ENCODE data around the gene BNIP5.
"Not testable (repeated sequence)": the region's sequence is repeated elsewhere in the genome, so short reads cannot be mapped to it uniquely, and the experiment has no call there.

BNIP5 gene

DNA sequence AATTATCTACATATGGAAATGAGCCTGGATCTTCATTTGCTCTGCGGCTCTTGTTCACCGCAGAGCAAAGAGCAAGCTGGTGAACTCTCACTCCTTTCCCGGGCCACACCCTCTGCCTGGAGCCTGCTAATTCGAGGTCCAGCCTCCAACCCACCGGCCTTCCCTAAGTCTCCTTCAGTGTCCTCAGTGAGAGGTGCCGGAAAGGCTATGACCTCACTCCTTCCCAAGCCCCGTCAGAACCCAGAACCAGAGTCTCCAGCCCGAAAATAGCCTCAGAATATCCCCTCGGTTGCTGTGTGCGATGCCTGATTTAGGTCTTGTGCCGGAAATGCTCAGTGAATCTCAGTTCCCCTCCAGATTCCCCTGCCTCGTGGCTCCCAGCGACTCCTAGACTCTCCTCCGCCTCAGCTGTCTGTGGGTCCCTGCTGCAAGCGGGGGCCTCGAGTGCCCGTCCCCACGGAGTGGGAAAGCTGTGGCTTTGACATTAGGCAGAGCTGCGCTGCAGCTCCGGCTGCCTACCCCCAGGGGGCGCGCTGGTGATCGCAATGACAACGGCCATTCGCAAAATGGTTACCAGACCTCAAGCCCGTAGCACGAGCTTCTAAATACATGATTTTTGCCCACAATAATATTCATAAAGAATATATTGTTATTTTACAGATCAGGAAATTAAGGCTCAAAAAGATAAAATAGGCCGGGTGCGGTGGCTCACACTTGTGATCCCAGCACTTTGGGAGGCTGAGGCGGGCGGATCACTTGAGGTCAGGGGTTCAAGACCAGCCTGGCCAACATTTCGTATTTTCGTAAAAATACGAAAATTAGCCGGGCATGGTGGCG is 4.1 kb upstream of the BNIP5 start:
- DNase-seq, result peak; percentile 62 to 77

DNA sequence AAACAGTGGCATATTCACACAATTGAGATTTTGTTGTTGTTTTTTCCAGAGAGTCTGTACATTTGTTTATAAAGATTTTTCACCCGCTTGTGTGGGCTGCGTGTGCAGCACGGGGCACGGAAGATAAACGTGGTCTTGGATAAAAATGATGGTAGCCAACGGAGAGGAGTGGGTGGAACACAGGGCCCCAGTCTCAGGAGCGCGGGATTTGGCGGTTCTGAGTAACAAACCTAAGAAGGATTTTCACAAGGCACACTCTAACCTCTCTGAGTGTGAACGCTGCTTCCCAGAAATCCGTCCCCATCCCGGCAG is 3.6 kb upstream of the BNIP5 start:
- no peak for DNase-seq

DNA sequence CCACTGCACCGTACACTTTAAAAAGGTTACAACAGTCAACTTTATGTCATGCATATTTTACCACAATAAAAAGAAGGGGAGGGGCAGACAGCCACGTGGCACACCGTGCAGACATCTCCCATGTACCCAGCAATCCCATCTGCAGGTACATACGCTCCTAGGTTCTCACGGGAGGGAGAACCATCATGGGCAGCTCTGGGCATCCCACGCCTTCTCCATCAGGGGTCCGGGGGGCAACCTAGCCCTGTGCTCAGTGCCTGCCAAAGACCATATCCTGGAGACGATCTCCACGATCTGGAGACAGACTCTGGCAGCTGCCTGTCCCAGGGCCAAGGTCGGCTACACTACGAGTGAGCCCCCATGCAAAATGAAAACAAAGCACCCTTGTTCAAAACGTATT is 2.5 kb upstream of the BNIP5 start:
- no peak for DNase-seq

DNA sequence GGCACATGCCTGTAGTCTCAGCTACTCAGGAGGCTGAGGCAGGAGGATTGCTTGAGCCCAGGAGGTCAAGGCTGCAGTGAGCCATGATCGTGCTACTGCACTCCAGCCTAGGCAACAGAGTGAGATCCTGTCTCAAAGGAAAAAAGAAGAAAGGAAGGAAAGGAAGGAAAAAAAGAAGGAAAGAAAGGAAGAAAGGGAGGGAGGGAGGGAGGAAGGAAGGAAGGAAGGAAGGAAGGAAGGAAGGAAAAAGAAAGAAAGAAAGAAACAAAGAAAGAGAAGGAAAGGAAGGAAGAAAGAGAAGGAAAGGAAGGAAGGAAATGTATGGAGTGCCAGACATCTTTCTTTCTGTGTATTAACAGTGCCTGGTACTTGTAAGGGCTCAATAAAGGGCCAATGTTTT is 1.5 kb upstream of the BNIP5 start:
- DNase-seq, result not testable (repeated sequence)

GRCh38 chr6:36337814-36338213 is 1.1 kb upstream of the BNIP5 start:
- no peak for DNase-seq

GRCh38 chr6:36336208-36336710 is 429 bp downstream of the BNIP5 start:
- DNase-seq, result no peak

- no peak for DNase-seq
Observed at GRCh38 chr6:36335465-36336207, 1.1 kb downstream of the BNIP5 start.

DNA sequence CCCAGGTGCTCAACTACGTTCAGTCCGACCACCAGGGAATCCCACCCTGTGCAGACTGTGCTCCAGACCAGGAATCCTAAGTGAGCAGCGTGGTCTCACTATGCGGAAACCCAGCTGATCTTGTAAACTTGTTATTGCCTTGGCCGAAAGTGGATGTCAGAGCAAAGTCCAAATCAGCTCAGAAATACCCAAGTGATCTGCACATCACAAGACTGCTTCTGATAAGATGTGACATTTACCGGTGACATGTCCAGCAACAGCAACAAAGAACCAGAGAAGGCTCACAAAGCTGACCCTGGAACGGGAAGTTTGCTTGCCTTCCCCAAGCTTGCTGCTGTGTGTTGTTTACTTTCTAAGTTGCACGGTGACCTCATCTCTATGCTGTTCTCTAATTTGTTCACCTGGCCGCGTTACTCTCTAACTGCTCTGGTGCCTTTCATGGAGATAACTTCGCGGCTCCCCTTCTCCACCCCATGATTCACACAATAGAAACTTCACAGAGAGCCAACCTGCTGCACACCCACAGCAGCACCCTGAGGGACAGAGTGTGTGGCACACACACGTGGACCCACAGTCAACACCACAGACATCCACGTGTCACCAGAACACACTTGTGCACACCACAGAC is 1.7 kb downstream of the BNIP5 start:
- DNase-seq, result no peak

GRCh38 chr6:36333931-36334725 is 2.6 kb downstream of the BNIP5 start:
- no peak for DNase-seq

DNA sequence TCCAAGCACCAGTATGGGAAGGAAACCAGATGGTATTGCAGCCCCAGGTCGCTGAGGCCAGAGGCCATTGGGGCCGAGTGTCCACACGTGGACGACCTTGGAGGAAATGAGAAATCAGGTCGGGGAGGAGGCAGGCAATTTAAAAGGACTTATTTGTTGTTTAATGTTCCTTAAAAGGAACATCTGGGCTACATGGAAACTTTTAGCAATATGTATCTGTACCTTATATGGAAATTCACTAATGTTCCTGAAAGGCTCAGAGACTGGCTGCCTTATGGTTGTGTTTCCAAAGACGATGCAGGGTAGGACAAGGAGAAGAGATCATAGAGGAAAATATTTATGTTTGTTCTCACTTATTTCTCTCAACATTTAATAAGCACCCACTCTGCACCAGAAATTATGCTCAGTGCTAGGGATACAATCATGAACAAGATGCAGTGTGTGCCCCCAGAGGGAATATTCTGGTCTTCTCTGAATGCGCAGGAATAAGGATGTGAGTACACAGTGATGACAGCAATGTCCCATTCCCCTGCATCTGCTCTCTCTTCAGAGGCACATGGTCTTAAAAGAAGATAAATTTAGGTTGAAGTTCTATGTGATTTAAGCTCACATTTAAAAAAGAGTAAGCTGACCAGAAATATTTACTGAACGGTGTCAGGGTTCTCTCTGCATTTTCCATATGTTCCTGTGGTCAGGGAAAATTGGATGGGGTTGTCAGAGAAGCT is 3.4 kb downstream of the BNIP5 start:
- no peak for DNase-seq

DNA sequence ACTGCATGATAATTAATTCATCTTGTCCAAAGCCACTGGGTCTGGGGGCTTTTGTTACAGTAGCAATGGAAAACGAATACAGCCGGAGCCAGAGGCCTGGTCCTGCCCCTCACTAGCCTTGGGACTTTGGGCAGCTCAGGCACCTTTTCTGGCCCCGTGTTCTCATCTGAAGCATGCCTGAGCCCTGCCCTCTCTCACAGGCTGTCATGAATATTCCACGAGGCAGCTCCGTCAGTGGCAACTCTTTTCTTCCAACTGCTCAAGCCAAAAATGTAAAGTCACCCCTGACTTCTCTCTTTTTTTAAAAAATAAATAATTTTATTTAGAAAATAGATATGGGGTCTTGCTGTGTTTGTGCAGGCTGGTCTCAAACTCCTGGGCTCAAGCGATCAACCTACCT is 5.3 kb downstream of the BNIP5 start:
- DNase-seq, result no peak

DNA sequence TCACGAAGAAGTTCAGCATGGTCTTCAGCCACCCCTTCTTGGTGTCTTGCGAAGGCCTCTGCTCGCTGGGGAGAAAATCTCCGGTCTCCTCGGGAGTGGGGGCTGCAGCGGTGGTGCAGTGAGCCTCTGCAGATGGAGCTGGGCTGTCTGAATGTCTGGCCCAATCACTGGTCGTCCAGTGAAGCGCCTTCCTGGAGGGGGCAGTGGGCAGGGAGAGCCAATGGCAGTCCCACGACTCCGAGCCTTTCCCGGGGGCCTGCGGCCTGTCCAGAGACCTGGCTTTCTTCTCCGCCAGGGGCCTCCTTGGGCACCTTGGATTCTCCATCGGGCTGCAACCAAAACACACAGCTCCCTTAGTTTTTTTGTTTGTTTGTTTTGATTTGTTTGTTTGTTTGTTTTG is 6.3 kb downstream of the BNIP5 start:
- DNase-seq, result no peak

DNA sequence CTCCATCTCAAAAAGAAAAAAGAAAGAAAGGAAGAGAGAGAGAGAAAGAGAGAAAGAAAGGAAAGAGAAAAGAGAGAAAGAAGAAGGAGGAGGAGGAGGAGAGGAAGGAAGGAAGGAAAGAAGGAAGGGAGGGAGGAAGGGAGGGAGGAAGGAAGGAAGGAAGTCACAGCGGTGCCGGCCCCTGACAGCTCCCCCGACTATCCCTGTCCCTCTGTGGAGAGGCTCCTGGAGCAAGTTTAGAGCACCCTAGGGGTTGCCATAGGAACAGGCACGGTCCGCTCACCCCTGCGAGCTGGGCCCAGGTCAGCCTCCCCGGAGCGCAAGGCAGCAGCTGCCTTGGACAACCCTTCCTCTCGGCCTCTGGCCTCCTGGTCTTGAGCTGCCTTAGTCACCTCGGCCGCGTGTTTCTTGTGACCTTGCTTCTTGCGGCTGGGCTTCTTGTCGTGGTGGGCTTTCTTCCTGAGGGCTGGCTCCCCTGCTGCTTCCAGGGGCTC is 6.8 kb downstream of the BNIP5 start:
- no peak for DNase-seq

DNA sequence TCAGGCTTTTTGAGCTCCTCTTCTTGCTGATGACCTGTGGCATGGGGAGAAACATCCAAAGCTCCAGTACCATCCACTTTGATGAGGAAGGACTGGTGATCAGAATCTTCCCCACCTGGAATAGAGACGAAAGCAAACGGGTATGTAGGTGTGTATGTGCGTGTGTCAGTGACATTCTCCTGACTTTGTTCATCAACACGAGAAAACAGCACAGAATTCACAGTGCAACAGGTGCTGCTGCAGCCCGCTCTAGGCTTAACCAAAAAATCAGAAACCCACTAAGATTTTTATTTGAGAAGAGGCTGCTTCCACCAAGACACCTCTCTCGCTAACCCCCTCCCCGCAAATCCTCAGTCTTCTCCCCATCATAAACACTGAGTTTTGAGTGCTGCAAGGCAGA is 8.1 kb downstream of the BNIP5 start:
- no peak for DNase-seq

DNA sequence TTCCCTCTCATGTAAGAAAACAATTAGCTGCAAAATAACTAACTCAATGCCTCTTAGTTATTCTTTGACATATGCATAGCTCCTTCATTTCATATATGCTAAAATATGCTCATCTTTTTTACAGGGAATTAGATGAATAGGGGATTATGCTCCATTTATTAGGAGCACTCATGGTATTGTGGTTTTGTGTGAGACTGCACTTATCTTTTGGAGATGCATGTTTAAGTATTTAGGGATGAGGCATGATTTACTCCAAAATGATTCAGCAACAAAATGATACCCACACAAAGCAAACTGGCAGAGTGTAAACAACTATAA is 8.8 kb downstream of the BNIP5 start:
- no peak for DNase-seq

DNA sequence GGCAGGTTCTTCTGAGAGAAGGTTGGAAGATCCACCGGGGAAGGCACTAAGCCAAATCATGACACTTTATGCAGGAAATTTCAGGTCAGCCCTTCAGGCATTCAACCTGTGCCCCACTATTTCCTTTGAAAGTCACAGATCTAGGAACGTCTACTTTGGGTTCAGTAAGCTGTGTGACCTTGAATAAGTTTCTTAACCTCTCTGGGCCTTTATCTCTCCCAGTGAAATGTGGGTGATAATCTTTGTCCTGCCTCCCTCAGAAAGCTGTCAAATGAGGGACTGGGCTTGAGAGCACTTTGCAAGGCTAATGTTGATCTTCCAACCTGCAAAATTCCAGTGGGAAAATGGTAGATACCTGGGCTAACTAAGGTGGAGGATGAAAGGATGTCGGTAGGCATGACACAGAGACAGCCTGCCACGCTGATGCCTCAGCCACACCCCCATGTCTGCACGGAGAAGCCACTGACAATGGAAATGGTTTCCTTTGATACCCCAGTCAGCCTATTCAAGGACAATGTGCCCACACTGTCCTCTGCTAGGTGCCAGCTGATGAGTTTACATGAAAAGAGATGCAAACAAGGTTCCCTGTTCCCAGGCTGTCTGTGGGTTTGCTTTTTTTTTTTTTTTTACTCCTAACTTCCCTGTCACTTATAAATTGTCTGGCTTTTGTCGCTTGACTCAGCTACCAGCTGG is 9.3 kb downstream of the BNIP5 start:
- DNase-seq, result no peak

- DNase-seq, result no peak
Observed at GRCh38 chr6:36326356-36326995, 10.2 kb downstream of the BNIP5 start.

DNA sequence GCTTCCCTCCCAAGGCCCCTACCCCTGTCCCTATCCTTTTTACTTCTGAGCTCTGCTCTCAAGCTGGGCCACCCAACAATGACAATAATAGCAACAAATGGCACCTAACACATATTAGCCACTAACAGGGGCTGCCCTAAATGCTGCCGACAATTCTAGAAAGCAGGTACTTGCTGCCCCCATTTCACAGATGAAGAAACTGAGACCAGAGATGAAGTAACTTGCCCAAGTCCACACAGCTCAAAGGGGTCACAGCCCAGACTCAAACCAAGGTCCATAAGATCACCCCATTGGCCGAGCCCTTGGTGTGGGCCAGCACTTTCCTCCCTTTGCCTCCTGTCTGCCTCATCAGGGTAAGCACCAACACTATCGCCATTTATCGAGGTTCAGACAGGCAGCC is 12.0 kb downstream of the BNIP5 start:
- DNase-seq, result no peak

DNA sequence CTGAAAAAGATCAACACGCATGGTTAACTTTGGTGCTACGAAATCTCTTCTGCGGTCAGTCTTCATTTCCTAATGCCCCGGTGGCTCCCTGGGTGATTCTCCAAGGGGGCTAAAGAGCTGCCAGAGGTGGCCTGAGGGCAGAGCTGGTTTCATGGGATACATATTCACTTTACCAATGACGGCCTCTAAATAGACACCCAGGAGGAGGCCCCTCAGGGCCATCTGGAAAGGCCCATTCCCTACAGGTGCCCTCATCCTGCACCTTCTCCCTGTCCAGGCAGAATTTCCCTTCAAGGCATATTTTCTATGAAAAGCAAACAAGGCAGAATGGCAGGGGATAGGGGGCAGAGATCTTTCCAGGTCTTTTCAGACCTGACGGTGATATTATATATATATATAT is 12.5 kb downstream of the BNIP5 start:
- DNase-seq, result no peak

DNA sequence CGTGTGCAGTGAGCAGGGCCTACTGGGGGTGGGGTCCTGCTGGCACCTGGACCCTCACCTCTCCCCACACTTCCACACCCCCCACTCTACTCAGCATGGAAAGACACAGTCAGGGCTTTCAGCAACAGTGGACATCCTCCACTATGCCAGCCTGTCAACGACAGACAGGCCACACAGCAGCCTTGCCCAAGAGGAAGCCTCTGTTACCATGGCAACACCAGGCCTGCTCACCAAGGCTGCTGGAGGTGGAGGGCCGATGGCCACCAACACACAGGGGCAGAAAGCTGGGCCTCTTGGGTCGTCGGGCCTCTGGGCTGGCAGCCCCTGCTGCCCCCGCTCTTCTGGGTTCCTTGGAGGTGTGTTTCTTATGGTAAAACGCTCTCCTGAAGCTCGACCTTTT is 13.6 kb downstream of the BNIP5 start:
- no peak for DNase-seq

DNA sequence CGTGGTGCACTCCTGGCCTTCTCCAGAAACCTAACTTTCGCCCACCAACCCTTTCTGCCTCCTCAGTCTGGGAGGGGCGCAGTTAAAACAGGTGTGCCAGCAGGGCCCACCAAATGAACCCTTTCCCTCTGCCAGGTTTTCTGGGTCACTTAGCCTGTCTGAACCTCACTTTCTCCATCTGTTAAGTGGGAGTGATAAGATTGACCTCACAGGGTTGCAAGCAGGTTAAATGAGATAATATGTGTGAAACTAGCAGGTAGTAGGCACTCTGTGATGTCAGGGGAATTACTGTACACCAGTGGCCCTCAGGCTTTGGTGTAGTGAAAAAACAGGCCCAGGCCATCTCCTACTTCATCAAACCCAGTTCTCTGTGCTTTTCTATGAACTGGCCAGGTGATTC is 14.1 kb downstream of the BNIP5 start:
- DNase-seq, result no peak

Data from activated CD4-positive, alpha-beta T cell treated with anti-CD3 and anti-CD28 coated beads for 4 hours (primary cell).